ENCODE results near the gene SV2C.

SV2C gene

GRCh38 chr5:76202182-76202581 lies 119.0 kb downstream of the SV2C start:
- DNase-seq (ENCODE audit: low spot score in 2 of 2) (no peak), ATAC-seq (replicated peaks; ENCODE audit: extremely low read depth, poor library complexity, severe bottlenecking) (no peak)
- Mint-ChIP-seq H3K27me3 (no peaks in the 10 kb centered on the region), H3K36me3 (ENCODE audit: insufficient read depth) (peaks cover 2% of the 10 kb centered on the region), H3K4me3 (no peak overlapping the region), H3K9me3 (no peaks in the 10 kb centered on the region), H3K4me1 (peaks cover 6% of the 10 kb centered on the region), H3K27ac (ENCODE audit: low read depth) (no peak overlapping the region)

- no peaks in the 10 kb centered on the region for H3K9me3 Mint-ChIP-seq
- no peak overlapping the region for H3K27ac Mint-ChIP-seq (ENCODE audit: low read depth)
- no peaks in the 10 kb centered on the region for H3K27me3 Mint-ChIP-seq
- DNase-seq (ENCODE audit: low spot score in 2 of 2) (no peak), ATAC-seq (replicated peaks; ENCODE audit: extremely low read depth, poor library complexity, severe bottlenecking) (no peak)
- H3K4me1 Mint-ChIP-seq, result peaks cover 4% of the 10 kb centered on the region
- H3K36me3 Mint-ChIP-seq (ENCODE audit: insufficient read depth), result peaks cover 2% of the 10 kb centered on the region
- H3K4me3 Mint-ChIP-seq, result no peak overlapping the region
Observed at GRCh38 chr5:76204191-76204590, 121.0 kb downstream of the SV2C start.

GRCh38 chr5:76204713-76205112 lies 121.5 kb downstream of the SV2C start:
- no peaks in the 10 kb centered on the region for H3K27me3 Mint-ChIP-seq
- H3K27ac Mint-ChIP-seq (ENCODE audit: low read depth), result no peak overlapping the region
- DNase-seq (ENCODE audit: low spot score in 2 of 2) (no peak), ATAC-seq (replicated peaks; ENCODE audit: extremely low read depth, poor library complexity, severe bottlenecking) (no peak)
- H3K4me1 Mint-ChIP-seq, result no peaks in the 10 kb centered on the region
- H3K9me3 Mint-ChIP-seq, result no peaks in the 10 kb centered on the region
- H3K4me3 Mint-ChIP-seq, result no peak overlapping the region
- H3K36me3 Mint-ChIP-seq (ENCODE audit: insufficient read depth), result peaks cover 2% of the 10 kb centered on the region

GRCh38 chr5:76207120-76207519 lies 123.9 kb downstream of the SV2C start:
- no peak for DNase-seq (ENCODE audit: low spot score in 2 of 2)
- H3K27ac Mint-ChIP-seq (ENCODE audit: low read depth), result no peak overlapping the region
- peaks cover 2% of the 10 kb centered on the region for H3K36me3 Mint-ChIP-seq (ENCODE audit: insufficient read depth)
- ATAC-seq (replicated peaks; ENCODE audit: extremely low read depth, poor library complexity, severe bottlenecking), result no peak
- H3K9me3 Mint-ChIP-seq, result no peaks in the 10 kb centered on the region
- H3K27me3 Mint-ChIP-seq, result peaks cover 2% of the 10 kb centered on the region
- H3K4me1 Mint-ChIP-seq, result no peaks in the 10 kb centered on the region
- no peak overlapping the region for H3K4me3 Mint-ChIP-seq

GRCh38 chr5:76209297-76209696 lies 126.1 kb downstream of the SV2C start:
- H3K4me3 Mint-ChIP-seq, result no peak overlapping the region
- H3K36me3 Mint-ChIP-seq (ENCODE audit: insufficient read depth), result no peaks in the 10 kb centered on the region
- DNase-seq (ENCODE audit: low spot score in 2 of 2), result no peak
- ATAC-seq (replicated peaks; ENCODE audit: extremely low read depth, poor library complexity, severe bottlenecking), result no peak
- H3K9me3 Mint-ChIP-seq, result no peaks in the 10 kb centered on the region
- H3K4me1 Mint-ChIP-seq, result no peaks in the 10 kb centered on the region
- no peak overlapping the region for H3K27ac Mint-ChIP-seq (ENCODE audit: low read depth)
- H3K27me3 Mint-ChIP-seq, result peaks cover 11% of the 10 kb centered on the region

- DNase-seq (ENCODE audit: low spot score in 2 of 2) (no peak), ATAC-seq (replicated peaks; ENCODE audit: extremely low read depth, poor library complexity, severe bottlenecking) (no peak)
- no peak overlapping the region for H3K27ac Mint-ChIP-seq (ENCODE audit: low read depth)
- no peaks in the 10 kb centered on the region for H3K4me1 Mint-ChIP-seq
- peaks cover 13% of the 10 kb centered on the region for H3K27me3 Mint-ChIP-seq
- H3K4me3 Mint-ChIP-seq, result no peak overlapping the region
- H3K36me3 Mint-ChIP-seq (ENCODE audit: insufficient read depth), result no peaks in the 10 kb centered on the region
- H3K9me3 Mint-ChIP-seq, result no peaks in the 10 kb centered on the region
Observed at GRCh38 chr5:76210946-76211345, 127.8 kb downstream of the SV2C start.

- no peak for DNase-seq (ENCODE audit: low spot score in 2 of 2)
- Mint-ChIP-seq H3K4me3 (no peak overlapping the region), H3K4me1 (no peaks in the 10 kb centered on the region), H3K27me3 (peaks cover 17% of the 10 kb centered on the region), H3K36me3 (ENCODE audit: insufficient read depth) (no peaks in the 10 kb centered on the region), H3K9me3 (no peaks in the 10 kb centered on the region), H3K27ac (ENCODE audit: low read depth) (no peak overlapping the region)
- no peak for ATAC-seq (replicated peaks; ENCODE audit: extremely low read depth, poor library complexity, severe bottlenecking)
Observed at GRCh38 chr5:76213858-76214257, 130.7 kb downstream of the SV2C start.

- Mint-ChIP-seq H3K27me3 (peaks cover 17% of the 10 kb centered on the region), H3K4me3 (no peak overlapping the region), H3K4me1 (no peaks in the 10 kb centered on the region), H3K36me3 (ENCODE audit: insufficient read depth) (no peaks in the 10 kb centered on the region), H3K27ac (ENCODE audit: low read depth) (no peak overlapping the region), H3K9me3 (no peaks in the 10 kb centered on the region)
- no peak for ATAC-seq (replicated peaks; ENCODE audit: extremely low read depth, poor library complexity, severe bottlenecking)
- no peak for DNase-seq (ENCODE audit: low spot score in 2 of 2)
Observed at GRCh38 chr5:76216748-76217147, 133.6 kb downstream of the SV2C start.

- Mint-ChIP-seq H3K9me3 (no peaks in the 10 kb centered on the region), H3K4me3 (no peak overlapping the region), H3K27me3 (peaks cover 7% of the 10 kb centered on the region), H3K4me1 (no peaks in the 10 kb centered on the region), H3K27ac (ENCODE audit: low read depth) (no peak overlapping the region), H3K36me3 (ENCODE audit: insufficient read depth) (no peaks in the 10 kb centered on the region)
- no peak for ATAC-seq (replicated peaks; ENCODE audit: extremely low read depth, poor library complexity, severe bottlenecking)
- DNase-seq (ENCODE audit: low spot score in 2 of 2), result no peak
Observed at GRCh38 chr5:76219636-76220035, 136.5 kb downstream of the SV2C start.

- H3K27ac Mint-ChIP-seq (ENCODE audit: low read depth), result no peak overlapping the region
- ATAC-seq (replicated peaks; ENCODE audit: extremely low read depth, poor library complexity, severe bottlenecking) (no peak), DNase-seq (ENCODE audit: low spot score in 2 of 2) (no peak)
- H3K27me3 Mint-ChIP-seq, result peaks cover under 1% of the 10 kb centered on the region
- H3K4me3 Mint-ChIP-seq, result no peak overlapping the region
- H3K36me3 Mint-ChIP-seq (ENCODE audit: insufficient read depth), result no peaks in the 10 kb centered on the region
- H3K9me3 Mint-ChIP-seq, result no peaks in the 10 kb centered on the region
- H3K4me1 Mint-ChIP-seq, result no peaks in the 10 kb centered on the region
Observed at GRCh38 chr5:76221311-76221710, 138.1 kb downstream of the SV2C start.

- ATAC-seq (replicated peaks; ENCODE audit: extremely low read depth, poor library complexity, severe bottlenecking), result no peak
- Mint-ChIP-seq H3K4me1 (no peaks in the 10 kb centered on the region), H3K27ac (ENCODE audit: low read depth) (no peak overlapping the region), H3K4me3 (no peak overlapping the region), H3K27me3 (no peaks in the 10 kb centered on the region), H3K9me3 (no peaks in the 10 kb centered on the region), H3K36me3 (ENCODE audit: insufficient read depth) (no peaks in the 10 kb centered on the region)
- no peak for DNase-seq (ENCODE audit: low spot score in 2 of 2)
Observed at GRCh38 chr5:76222318-76222717, 139.1 kb downstream of the SV2C start.

GRCh38 chr5:76223696-76224095 lies 140.5 kb downstream of the SV2C start:
- no peaks in the 10 kb centered on the region for H3K9me3 Mint-ChIP-seq
- H3K4me1 Mint-ChIP-seq, result no peaks in the 10 kb centered on the region
- H3K4me3 Mint-ChIP-seq, result no peak overlapping the region
- H3K27me3 Mint-ChIP-seq, result no peaks in the 10 kb centered on the region
- ATAC-seq (replicated peaks; ENCODE audit: extremely low read depth, poor library complexity, severe bottlenecking) (no peak), DNase-seq (ENCODE audit: low spot score in 2 of 2) (no peak)
- H3K36me3 Mint-ChIP-seq (ENCODE audit: insufficient read depth), result no peaks in the 10 kb centered on the region
- no peak overlapping the region for H3K27ac Mint-ChIP-seq (ENCODE audit: low read depth)

- Mint-ChIP-seq H3K36me3 (ENCODE audit: insufficient read depth) (no peaks in the 10 kb centered on the region), H3K27ac (ENCODE audit: low read depth) (no peak overlapping the region), H3K4me1 (no peaks in the 10 kb centered on the region), H3K27me3 (no peaks in the 10 kb centered on the region), H3K4me3 (no peak overlapping the region), H3K9me3 (no peaks in the 10 kb centered on the region)
- ATAC-seq (replicated peaks; ENCODE audit: extremely low read depth, poor library complexity, severe bottlenecking) (no peak), DNase-seq (ENCODE audit: low spot score in 2 of 2) (no peak)
Observed at GRCh38 chr5:76224898-76225297, 141.7 kb downstream of the SV2C start.

- Mint-ChIP-seq H3K4me3 (no peak overlapping the region), H3K9me3 (no peaks in the 10 kb centered on the region), H3K4me1 (no peaks in the 10 kb centered on the region), H3K27me3 (no peaks in the 10 kb centered on the region), H3K36me3 (ENCODE audit: insufficient read depth) (no peaks in the 10 kb centered on the region), H3K27ac (ENCODE audit: low read depth) (no peak overlapping the region)
- DNase-seq (ENCODE audit: low spot score in 2 of 2) (no peak), ATAC-seq (replicated peaks; ENCODE audit: extremely low read depth, poor library complexity, severe bottlenecking) (no peak)
Observed at GRCh38 chr5:76225336-76225735, 142.2 kb downstream of the SV2C start.

Measured in central memory CD8-positive, alpha-beta T cell (primary cell).